GM21528 (cell line): ENCODE measurements around the gene UGT1A6.

Source experiments
- ATAC-seq: cut with Tn5 transposase; IDR thresholded peaks from one replicate; pipeline ENCODE4 v1.9.1; 2021; ENCODE audit warnings: mild to moderate bottlenecking, moderate library complexity; ENCODE audit not compliant: unreplicated experiment, low FRiP score

The UGT1A6 gene

DNA sequence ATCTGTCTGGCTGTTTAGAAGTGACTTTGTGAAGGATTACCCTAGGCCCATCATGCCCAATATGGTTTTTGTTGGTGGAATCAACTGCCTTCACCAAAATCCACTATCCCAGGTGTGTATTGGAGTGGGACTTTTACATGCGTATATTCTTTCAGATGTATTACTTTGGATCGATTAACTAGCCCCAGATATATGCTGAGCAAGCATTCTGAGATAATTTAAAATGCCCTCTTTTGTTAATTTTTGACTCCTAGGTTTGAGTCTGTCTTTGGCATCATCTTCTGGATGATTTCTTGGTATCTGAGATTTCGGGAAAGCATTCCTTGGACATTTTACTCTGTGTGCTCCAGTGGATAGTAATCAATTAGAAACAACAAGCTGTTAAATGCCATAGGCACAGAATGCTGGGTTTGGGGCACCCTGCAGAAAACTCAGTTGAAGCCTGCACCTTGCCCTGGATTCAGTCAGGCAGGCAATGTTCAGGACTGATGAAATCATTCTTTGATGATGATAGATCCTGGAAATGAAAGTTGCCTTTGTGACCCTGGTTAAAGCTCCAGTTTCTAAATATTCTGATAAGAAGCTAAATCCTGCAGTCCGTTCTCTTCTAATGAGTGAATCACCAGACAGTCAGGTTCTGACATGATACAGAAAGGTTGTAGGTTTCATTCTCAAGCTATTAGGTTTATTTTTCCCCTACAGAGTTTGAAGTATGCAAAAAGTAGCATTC, 68.5 kb downstream of the UGT1A6 start:
- no peak for ATAC-seq

DNA sequence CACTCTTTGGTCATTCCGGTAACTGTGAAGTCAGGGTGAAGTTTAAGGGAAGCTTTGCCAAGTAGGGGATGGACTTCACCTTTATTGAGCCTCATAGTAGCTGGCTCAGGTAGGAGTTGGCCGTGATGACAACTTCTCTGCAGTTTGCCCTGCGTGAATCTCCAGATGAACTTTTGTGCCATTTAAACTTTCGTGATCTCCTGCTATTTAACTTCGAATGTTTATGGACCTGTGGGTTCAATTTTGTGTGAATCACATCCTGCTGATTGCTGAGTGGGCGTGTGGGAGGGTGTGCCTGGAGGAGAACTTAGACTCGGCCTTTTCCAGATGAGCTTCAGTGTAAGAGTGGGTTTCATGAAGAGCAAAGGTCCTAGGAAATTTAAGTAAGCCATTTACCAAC, 71.6 kb downstream of the UGT1A6 start:
- ATAC-seq, result no peak

DNA sequence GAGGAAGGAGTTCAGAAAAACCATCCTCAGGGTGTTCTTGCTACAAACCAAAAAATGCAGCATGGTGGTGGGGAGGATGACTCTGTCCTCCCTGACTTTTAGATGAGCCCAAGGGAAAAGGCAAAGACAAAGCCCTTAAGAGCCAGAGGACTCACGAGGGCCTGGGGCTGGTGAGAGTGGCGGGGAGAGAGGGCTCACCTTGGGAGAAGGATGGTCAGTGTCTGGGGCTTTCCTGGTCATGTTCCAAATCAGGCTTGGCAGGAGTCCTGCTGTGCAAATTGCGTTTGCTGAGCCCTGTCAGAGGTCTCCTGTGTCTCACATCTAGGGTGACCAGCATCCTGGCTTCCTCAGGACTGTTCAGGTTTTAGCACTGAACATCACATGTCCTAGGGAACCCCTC, 72.1 kb downstream of the UGT1A6 start:
- no peak for ATAC-seq

DNA sequence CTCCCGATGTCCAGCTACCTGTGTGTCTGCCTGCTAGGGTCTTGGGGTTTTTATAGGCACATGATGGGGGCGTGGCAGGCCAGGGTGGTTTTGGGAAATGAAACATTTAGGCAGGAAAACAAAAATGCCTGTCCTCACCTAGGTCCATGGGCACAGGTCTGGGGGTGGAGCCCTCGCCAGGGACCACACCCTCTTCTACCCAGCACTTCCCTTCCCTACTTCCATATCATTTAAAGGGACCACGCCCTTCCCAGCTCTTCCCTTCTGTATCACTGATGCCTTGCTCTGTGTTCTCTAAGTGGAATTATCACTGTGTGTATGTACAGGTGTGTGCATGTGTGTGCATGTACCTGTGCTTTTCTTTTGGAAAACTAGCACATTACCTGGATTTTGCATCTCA, 73.7 kb downstream of the UGT1A6 start:
- ATAC-seq, result no peak

DNA sequence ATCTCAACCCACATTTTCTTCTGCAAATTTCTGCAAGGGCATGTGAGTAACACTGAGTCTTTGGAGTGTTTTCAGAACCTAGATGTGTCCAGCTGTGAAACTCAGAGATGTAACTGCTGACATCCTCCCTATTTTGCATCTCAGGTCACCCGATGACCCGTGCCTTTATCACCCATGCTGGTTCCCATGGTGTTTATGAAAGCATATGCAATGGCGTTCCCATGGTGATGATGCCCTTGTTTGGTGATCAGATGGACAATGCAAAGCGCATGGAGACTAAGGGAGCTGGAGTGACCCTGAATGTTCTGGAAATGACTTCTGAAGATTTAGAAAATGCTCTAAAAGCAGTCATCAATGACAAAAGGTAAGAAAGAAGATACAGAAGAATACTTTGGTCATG, 75.4 kb downstream of the UGT1A6 start:
- ATAC-seq, result no peak

DNA sequence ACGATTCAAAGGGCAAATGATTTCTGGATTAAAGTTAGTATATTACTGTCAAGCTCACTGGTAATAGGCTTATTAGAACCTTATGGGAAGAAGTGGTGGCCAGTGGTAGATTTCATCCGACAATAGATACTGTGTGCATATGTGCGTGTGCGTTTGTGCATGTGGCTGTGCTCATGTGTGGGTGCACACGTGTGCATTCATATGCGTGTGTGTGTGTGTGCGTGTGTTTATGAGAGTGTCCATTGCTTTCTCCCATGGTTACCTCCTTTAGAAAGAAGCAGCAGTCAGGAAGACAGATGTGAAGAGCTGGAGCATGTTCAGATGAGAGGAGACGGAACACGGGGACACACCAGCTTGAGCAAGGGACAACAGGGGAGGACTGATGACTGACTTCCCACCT, 76.6 kb downstream of the UGT1A6 start:
- no peak for ATAC-seq

DNA sequence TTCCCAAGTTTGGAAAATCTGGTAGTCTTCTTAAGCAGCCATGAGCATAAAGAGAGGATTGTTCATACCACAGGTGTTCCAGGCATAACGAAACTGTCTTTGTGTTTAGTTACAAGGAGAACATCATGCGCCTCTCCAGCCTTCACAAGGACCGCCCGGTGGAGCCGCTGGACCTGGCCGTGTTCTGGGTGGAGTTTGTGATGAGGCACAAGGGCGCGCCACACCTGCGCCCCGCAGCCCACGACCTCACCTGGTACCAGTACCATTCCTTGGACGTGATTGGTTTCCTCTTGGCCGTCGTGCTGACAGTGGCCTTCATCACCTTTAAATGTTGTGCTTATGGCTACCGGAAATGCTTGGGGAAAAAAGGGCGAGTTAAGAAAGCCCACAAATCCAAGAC, 79.5 kb downstream of the UGT1A6 start:
- no peak for ATAC-seq

DNA sequence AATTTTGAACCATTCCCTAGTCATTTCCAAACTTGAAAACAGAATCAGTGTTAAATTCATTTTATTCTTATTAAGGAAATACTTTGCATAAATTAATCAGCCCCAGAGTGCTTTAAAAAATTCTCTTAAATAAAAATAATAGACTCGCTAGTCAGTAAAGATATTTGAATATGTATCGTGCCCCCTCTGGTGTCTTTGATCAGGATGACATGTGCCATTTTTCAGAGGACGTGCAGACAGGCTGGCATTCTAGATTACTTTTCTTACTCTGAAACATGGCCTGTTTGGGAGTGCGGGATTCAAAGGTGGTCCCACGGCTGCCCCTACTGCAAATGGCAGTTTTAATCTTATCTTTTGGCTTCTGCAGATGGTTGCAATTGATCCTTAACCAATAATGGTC, 79.9 kb downstream of the UGT1A6 start:
- ATAC-seq, result no peak

DNA sequence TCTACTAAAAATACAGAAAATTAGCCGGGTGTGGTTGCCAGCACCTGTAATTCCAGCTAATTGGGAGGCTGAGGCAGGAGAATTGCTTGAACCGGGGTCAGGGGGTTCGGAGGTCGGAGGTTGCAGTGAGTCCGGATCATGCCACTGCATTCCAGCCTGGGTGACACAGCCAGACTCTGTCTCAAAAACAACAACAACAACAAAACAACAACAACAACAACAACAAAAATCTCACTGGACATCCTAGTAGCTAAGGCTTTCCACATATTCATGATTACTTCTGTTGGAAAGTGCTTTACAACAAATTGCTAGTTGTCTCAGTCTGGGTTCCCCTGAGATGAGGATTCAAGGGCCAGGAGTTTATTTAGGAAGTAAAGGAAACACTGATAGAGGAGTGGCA, 81.2 kb downstream of the UGT1A6 start:
- ATAC-seq, result no peak

DNA sequence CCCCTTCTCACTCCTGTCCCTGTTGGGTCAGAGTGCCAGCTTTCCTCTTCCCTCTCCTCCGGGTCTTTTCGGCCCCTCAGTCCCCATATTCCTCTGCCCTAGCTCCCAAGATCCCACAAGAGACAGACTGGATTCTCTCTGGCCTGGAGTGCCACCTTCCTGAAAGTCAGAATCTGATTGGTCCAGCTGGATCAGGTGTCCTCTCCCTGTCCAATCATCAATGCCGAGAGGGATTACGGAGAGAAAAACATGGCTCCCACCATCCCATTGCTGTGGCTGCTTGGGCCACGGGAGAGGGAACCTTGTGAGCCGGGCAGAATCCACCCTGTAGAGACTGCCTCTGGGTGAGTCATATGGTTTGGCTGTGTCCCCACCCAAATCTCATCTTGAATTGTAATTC, 82.7 kb downstream of the UGT1A6 start:
- ATAC-seq, result no peak

DNA sequence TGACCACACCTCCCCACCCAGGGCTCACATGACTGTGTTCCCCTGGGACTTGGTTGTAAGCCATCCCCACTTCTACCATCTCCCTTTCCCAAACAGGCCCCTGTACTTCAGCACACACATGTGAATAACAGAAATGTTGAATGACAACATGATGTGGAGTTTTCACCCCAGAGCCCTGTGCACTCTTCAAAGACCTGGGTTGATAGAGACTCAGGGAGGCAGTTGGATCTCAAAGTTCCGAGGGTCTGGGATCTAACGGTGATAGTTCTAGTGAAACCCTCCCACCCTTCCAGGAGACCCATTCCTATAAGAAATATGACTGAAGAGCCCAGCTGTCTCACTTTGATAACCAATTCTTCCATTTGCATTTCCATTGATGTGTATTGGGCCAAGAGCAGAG, 85.3 kb downstream of the UGT1A6 start, which contains the start of gene MROH2A:
TSS of gene MROH2A (plus strand) at position 301 of the 400 bp plus-strand sequence. CDS start 1,029 bp downstream, outside the sequence.
- no peak for ATAC-seq

DNA sequence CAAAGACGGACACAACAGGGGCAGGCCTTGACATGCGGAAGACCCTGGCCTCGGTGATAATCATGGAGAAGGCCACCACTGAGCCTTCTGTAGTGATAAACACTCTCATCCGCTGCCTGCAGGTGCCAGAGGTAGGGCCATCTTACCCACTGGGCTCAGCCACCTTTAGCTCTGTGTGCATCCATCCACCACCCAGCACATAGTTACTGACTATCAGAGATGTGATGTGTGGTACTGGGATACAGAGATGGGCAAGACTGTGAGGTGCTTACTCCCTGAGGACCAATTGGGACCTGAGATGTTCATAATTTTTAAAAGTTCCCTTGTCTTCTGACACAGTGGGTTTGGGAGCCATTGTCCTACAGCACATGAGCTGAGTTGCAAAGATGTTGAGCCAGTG, 87.0 kb downstream of the UGT1A6 start:
- ATAC-seq, result no peak

DNA sequence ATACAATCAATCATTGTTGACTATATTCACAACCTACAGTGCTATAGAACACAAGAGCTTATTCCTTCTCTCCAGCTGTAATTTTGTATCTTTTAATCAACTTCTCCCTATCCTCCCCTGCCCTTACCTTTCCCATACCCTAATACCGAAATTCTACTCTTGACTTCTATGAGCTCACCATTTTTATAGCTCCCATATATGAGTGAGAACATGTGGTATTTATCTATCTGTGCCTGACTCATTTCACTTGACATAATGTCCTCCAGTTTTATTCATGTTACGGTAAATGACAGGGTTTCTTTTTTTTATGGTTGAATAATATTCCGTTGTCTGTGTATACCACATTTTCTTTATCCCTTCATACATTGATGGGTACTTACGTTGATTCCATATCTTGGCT, 88.1 kb downstream of the UGT1A6 start:
- ATAC-seq, result no peak

DNA sequence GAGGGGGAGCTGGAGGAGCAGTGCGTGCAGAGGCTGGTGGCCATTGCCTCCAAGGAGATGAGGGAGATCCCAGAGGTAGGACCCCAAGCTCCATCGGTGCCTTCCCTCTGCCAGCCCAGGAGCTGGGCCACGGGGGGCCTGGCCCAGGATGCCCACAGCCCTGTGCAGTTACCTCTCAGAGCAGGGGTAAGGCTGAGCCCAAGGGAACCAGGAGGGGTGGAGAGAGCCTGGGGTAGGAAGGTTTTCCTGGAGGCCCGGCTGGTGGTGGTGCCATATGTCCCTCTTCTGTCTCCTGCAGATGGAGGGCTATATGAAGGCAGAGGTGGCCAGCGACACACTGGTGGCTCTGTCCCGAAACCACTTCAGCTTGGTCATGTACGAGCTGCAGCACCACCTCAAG, 96.9 kb downstream of the UGT1A6 start:
- ATAC-seq, result no peak

DNA sequence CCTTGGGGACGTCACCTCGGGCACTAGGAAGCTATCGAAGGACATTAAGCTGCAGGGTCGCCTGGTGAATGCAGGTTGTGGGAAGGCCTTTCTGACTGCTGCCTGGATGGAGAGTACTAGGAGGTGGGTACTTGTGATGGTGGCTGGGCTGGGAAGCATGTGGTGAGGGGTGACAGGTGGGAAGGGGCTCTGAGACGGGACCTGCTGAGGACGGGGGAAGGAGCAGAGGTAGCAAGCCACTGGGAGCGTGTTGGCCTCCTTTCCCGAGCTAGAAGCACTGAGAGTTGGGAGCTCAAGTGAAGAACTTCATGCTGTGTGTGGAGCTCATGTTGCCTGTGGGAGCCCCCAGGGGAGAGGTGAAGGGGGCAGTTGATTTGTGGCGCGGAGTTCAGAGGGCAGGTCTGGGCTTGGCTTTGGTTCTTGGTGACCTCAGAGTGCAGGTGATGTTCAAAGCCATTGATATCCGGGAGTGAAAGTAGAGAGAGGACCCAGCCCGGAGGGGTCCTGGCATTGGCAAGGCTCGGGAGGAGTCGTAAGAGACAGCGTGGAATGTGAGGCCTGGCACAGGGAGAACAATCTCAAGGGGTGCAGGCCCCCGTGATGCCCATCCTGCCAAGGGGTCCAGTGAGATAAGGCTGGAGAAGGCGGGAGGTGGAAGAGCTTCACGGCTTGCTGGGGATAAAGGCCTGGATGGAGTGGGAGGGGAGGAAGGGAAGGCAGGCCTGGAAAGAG, 98.6 kb downstream of the UGT1A6 start:
- no peak for ATAC-seq

DNA sequence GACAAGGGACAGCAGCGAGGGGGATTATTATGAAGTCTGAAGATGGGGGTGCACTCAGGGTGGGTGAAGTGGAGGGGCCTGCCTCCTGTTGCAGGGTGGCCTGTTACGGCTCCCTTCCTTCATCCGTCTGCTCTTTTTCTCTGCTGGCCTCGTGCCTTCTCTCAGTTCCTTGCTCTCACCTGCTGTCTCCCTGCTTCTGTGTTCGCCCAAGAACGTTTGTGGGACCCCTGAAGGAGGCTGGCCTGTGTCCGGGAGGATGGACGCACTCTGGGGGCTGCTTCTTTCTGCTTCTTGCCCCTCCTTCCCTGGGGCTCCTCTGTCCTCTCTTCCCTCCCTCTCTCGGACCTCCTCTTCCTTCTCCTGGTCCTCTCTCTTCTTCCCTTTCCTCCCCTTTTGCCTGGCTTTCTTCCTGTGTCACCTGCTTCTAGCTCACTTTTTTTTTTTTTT, 99.2 kb downstream of the UGT1A6 start:
- no peak for ATAC-seq

DNA sequence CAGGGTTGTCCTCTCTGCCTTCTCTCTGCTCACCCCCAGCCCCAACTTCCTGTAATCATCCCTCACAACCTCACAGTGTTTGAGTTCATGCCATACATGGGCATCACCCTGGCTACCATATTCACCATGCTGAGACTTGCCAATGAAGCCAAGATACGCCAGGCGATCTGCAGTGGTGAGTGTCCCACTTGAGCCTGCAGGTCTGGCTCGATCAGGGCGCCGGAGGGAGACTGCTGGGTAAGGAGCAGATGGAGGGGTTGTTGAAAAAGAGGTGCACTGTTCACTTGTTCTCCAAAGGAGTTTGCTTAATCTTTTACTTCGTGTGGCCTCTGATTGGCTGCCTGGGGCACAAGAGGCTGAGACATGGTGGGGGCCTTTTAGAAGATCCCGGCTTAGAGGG, 100.0 kb downstream of the UGT1A6 start:
- no peak for ATAC-seq

DNA sequence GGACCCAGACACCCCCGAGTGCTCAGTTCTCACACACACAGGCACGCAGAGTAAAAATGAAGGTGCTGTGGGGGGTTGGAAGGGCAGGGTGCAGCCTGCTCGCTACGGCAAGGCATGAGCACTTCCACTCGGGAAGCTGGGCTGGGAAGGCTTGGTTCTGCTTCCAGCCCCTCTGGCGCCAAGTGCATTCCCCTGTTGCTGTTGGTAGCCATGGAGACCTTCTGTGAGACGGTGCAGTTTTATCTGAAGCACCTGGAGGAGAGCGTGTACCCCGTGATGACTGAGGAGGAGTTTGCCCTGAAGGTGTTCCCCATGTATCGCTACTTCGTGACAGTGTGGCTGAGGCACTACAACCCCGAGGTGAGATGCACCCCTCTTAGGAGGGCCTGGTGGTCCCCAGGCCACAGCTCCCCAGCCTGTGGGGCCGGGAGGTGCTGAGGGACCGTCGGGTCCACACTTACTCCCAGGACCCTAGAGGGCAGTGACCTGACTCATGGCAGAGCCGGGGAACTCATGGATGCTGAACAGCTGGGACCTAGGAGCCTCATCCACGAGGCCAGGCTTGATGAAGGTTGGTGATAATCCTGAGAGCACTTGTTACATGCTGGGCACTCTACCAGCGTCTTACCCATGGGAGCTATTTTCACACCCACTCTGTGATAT, 100.9 kb downstream of the UGT1A6 start:
- ATAC-seq, result no peak

DNA sequence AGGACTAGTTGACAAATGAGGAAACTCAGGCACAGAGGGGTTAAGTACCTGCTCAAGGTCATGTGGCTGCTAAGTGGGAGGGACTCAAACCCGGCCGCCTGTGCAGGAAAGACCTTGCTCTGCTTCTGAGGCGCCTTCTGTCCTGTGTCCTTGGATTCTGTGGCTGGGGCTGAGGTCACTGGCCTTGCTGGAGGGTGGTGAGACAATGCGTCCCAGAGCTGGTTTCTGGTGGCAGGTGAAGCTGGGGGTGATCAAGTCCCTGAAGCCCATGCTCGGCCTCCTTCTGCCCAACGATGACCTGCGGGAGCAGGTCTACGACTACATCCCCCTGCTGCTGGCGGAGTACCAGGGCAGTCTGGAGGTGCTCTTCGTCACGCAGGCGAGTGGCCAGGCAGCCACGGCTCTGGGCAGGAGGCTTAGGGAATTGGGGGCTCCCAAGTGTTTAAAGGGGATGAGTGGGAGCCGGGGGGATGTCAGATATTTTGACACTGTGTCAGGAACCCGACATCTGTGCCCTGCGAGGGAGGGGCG, 101.5 kb downstream of the UGT1A6 start:
- ATAC-seq, result no peak

DNA sequence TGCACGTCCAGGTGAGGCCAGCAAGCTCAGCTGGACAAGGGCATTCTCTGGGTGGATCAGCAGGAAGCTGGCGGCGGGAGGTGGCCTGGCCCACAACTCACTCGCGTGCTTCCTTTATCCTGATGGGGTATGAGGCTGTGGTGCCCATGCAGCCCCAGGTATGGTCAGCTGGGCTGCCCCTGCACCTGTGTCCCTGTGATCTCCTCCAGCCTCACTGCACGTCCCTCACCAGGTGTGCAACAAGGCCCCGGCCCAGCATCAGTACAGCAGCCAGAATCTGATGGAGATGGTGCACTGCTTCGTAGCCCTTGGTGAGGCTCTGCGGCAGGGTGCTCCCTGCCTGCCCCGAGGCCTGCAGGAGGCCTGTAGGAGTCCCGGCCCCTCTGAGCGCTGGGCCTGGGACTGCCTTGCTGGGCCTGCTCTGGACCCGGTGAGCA, 103.1 kb downstream of the UGT1A6 start:
- ATAC-seq, result no peak

DNA sequence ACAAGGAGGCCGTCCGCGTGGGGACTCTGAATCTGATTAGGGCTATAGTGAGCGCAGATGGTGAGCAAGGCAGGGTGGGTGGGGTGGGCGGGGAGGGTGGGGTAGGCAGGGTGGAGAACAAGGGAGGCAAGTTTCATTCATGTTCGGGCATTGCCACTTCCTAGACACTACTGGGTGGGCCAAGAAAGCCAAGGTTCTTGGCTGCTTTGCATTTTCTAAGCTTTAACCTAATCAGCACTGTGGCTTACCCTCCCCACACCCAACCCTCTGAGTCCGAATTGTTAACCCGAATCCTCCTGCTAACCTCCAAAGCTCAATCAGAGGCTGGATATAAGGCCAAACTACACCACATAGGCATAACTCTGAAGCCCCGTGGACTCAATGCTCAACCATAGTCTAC, 103.6 kb downstream of the UGT1A6 start:
- no peak for ATAC-seq
